GM23248 (cell line): ENCODE data around the gene STIM2. TPM values are rescaled to one million over a fixed set of nuclear protein-coding genes. Genes with fewer than 3 reads are reported as not detected.

Source experiments
- DNase-seq: peaks from one replicate; pipeline ENCODE4 v3.0.0-alpha.2; 2015
- H2AFZ ChIP-seq: fragments of 200-600 bp; sonication (generic); 2 replicates; pipeline ENCODE4 v1.6.1; 2016; ENCODE audit warnings: antibody characterized with exemption
- H3F3A ChIP-seq: fragments of 200-600 bp; sonication (generic); 2 replicates; pipeline ENCODE4 v1.6.1; 2016; ENCODE audit warnings: mild to moderate bottlenecking, antibody characterized with exemption, mixed run types; ENCODE audit not compliant: insufficient read depth
- H3K27ac ChIP-seq: fragments of 200-600 bp; sonication (generic); 2 replicates; pipeline ENCODE4 v1.5.1; 2016; ENCODE audit warnings: mild to moderate bottlenecking
- H3K27me3 ChIP-seq: fragments of 200-600 bp; sonication (generic); replicated peaks from 2 replicates; pipeline ENCODE4 v1.6.1; 2016; ENCODE audit warnings: mild to moderate bottlenecking; ENCODE audit not compliant: insufficient read depth
- H3K36me3 ChIP-seq: fragments of 200-600 bp; sonication (generic); 2 replicates; pipeline ENCODE4 v1.6.1; 2016; ENCODE audit warnings: low read depth, mild to moderate bottlenecking
- H3K4me1 ChIP-seq: fragments of 200-600 bp; sonication (generic); 2 replicates; pipeline ENCODE4 v1.6.1; 2016; ENCODE audit warnings: mild to moderate bottlenecking; ENCODE audit not compliant: insufficient read depth
- H3K4me2 ChIP-seq: fragments of 200-600 bp; sonication (generic); one replicate; pipeline ENCODE4 v1.6.1; 2016; ENCODE audit warnings: mild to moderate bottlenecking; ENCODE audit not compliant: unreplicated experiment
- H3K4me3 ChIP-seq: fragments of 200-600 bp; sonication (generic); 2 replicates; pipeline ENCODE4 v1.5.1; 2016; ENCODE audit warnings: mild to moderate bottlenecking
- H3K79me2 ChIP-seq: fragments of 200-600 bp; sonication (generic); 2 replicates; pipeline ENCODE4 v1.6.1; 2016; ENCODE audit warnings: mild to moderate bottlenecking; ENCODE audit not compliant: insufficient read depth
- H3K9ac ChIP-seq: fragments of 200-600 bp; sonication (generic); 2 replicates; pipeline ENCODE4 v1.6.1; 2016; ENCODE audit warnings: mild to moderate bottlenecking
- H3K9me2 ChIP-seq: fragments of 200-600 bp; sonication (generic); 2 replicates; pipeline ENCODE4 v1.6.1; 2016; ENCODE audit warnings: mixed run types, mild to moderate bottlenecking, moderate library complexity; ENCODE audit not compliant: insufficient read depth
- H3K9me3 ChIP-seq: fragments of 200-600 bp; sonication (generic); one replicate; pipeline ENCODE4 v1.6.1; 2017; ENCODE audit warnings: low read depth
- H4K20me1 ChIP-seq: fragments of 200-600 bp; sonication (generic); 2 replicates; pipeline ENCODE4 v1.6.0; 2016; ENCODE audit not compliant: insufficient read depth
- EZH2 ChIP-seq: fragments of 200-600 bp; sonication (generic); IDR thresholded peaks from 2 replicates; pipeline ENCODE4 v1.6.1; 2018; ENCODE audit warnings: antibody characterized with exemption, mild to moderate bottlenecking; ENCODE audit not compliant: insufficient read depth, poor library complexity, severe bottlenecking
- EZH2phosphoT487 ChIP-seq: fragments of 200-600 bp; sonication (generic); IDR thresholded peaks from 2 replicates; pipeline ENCODE4 v1.6.1; 2018; ENCODE audit warnings: antibody characterized with exemption, moderate library complexity, mild to moderate bottlenecking, low read depth; ENCODE audit not compliant: insufficient read depth
- WGBS, 2 experiments: methylation state at CpG; one replicate each; pipeline ENCODE4 v1.1.6; 2015 to 2017; ENCODE audit warnings: low lambda C conversion rate in 2 of 2, low coverage in 1 of 2; ENCODE audit errors: missing lambda C conversion rate in 2 of 2; 5-methylcytosine and 5-hydroxymethylcytosine counted together
- in situ Hi-C: fragments of 300-500 bp; cut with MboI; formaldehyde crosslinking; loops from 2 replicates; pipeline ENCODE4 v1.15.0; 2020
- polyA plus RNA-seq: library from polyadenylated mRNA; unstranded; fragments of >200 nt; fragmentation: Nextera tagmentation; extraction: Ambion mirVana; gene quantifications from 2 replicates; pipeline ENCODE4 v1.2.1, GENCODE V29; 2016
- total RNA-seq: library from RNA; depleted of rRNA; stranded (reverse); fragments of >200 nt; shearing (Covaris generic); gene quantifications from 2 replicates; pipeline ENCODE4 v1.2.3, GENCODE V29; 2014

Gene STIM2
- total and polyA plus RNA-seq, 2 experiments from 2014 or later = 10.8 to 13.8 TPM

- no peak for TF ChIP-seq EZH2phosphoT487
- no peak for TF ChIP-seq EZH2
- H3K27me3 ChIP-seq = peaks cover 15% of the 10 kb centered on the region
- no peaks in the 10 kb centered on the region for H3K4me1 ChIP-seq
- no peak overlapping the region for H2AFZ ChIP-seq
- H3K79me2 ChIP-seq = no peaks in the 10 kb centered on the region
- no peaks in the 10 kb centered on the region for H4K20me1 ChIP-seq
- no peak overlapping the region for H3K4me2 ChIP-seq
- in situ Hi-C loops = no loop called here
- H3K9me2 ChIP-seq = no peaks in the 10 kb centered on the region
- no peak overlapping the region for H3K9ac ChIP-seq
- WGBS, 2 experiments = 23 to 48% methylated on average over 6 of the region's 6 CpGs
- H3K9me3 ChIP-seq = no peaks in the 10 kb centered on the region
- no peak overlapping the region for H3K27ac ChIP-seq
- no peaks in the 10 kb centered on the region for H3K36me3 ChIP-seq
- no peak overlapping the region for H3K4me3 ChIP-seq
- no peaks in the 10 kb centered on the region for H3F3A ChIP-seq
- DNase-seq = no peak
Observed at GRCh38 chr4:27040356-27040755, 179.7 kb downstream of the STIM2 start.

GRCh38 chr4:27042411-27042810 lies 181.8 kb downstream of the STIM2 start:
- in situ Hi-C loops = no loop called here
- Histone ChIP-seq H3K27ac (no peak overlapping the region), H3K4me2 (no peak overlapping the region), H2AFZ (no peak overlapping the region), H3K9ac (no peak overlapping the region), H3K36me3 (no peaks in the 10 kb centered on the region), H3K9me3 (no peaks in the 10 kb centered on the region), H3K79me2 (no peaks in the 10 kb centered on the region), H3K27me3 (peaks cover 20% of the 10 kb centered on the region), H3K9me2 (no peaks in the 10 kb centered on the region), H3K4me3 (no peak overlapping the region), H3K4me1 (no peaks in the 10 kb centered on the region), H3F3A (no peaks in the 10 kb centered on the region), H4K20me1 (no peaks in the 10 kb centered on the region)
- no peak for DNase-seq
- TF ChIP-seq EZH2 (no peak), EZH2phosphoT487 (no peak)
- 44 to 46% methylated on average over 2 of the region's 2 CpGs for WGBS, 2 experiments

- Histone ChIP-seq H3K9me2 (no peaks in the 10 kb centered on the region), H2AFZ (no peak overlapping the region), H3K27ac (no peak overlapping the region), H3F3A (no peaks in the 10 kb centered on the region), H3K4me2 (no peak overlapping the region), H3K4me1 (no peaks in the 10 kb centered on the region), H3K79me2 (no peaks in the 10 kb centered on the region), H3K4me3 (no peak overlapping the region), H4K20me1 (no peaks in the 10 kb centered on the region), H3K36me3 (no peaks in the 10 kb centered on the region), H3K9ac (no peak overlapping the region), H3K9me3 (no peaks in the 10 kb centered on the region), H3K27me3 (peaks cover 20% of the 10 kb centered on the region)
- no peak for DNase-seq
- in situ Hi-C loops = no loop called here
- WGBS, 2 experiments = 14 to 20% methylated on average over 1 of the region's 1 CpG
- TF ChIP-seq EZH2phosphoT487 = no peak
- TF ChIP-seq EZH2 = no peak
Observed at GRCh38 chr4:27043200-27043599, 182.6 kb downstream of the STIM2 start.

- H3K36me3 ChIP-seq = no peaks in the 10 kb centered on the region
- H3K4me3 ChIP-seq = no peak overlapping the region
- in situ Hi-C loops = no loop called here
- H3F3A ChIP-seq = no peaks in the 10 kb centered on the region
- H3K79me2 ChIP-seq = no peaks in the 10 kb centered on the region
- H2AFZ ChIP-seq = no peak overlapping the region
- WGBS, 2 experiments = 0 to 3% methylated on average over 1 of the region's 1 CpG
- no peak overlapping the region for H3K4me2 ChIP-seq
- no peaks in the 10 kb centered on the region for H3K4me1 ChIP-seq
- DNase-seq = no peak
- no peaks in the 10 kb centered on the region for H4K20me1 ChIP-seq
- no peak overlapping the region for H3K27ac ChIP-seq
- H3K9me3 ChIP-seq = no peaks in the 10 kb centered on the region
- TF ChIP-seq EZH2phosphoT487 = no peak
- no peak for TF ChIP-seq EZH2
- H3K9ac ChIP-seq = no peak overlapping the region
- no peaks in the 10 kb centered on the region for H3K9me2 ChIP-seq
- H3K27me3 ChIP-seq = peaks cover 39% of the 10 kb centered on the region
Observed at GRCh38 chr4:27046851-27047250, 186.2 kb downstream of the STIM2 start.
